ENCODE measurements around the gene HTR4.

DNA sequence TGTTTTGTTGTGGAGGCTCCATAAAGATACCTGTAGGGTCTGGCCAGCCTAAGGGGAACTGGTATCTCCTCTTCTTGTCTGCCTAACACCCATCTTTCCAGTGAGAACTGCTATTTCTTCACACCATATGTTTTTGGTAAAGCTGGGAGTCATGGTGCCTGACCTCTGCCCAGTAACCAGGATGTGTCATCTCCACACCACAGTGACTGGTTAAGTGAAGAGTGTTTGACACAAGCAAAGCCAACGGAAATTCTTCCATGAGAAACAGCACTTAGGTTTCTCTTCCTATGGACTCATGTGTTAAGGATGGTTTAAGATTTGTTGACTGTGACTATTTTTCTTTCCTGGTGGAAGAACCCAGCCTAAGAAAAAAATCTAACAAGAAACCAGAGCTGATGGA lies 111.5 kb downstream of the HTR4 start:
- TF ChIP-seq POLR2A (IDR thresholded peaks at IDR 0.05), result no peak
- TF ChIP-seq, protein P1, sequence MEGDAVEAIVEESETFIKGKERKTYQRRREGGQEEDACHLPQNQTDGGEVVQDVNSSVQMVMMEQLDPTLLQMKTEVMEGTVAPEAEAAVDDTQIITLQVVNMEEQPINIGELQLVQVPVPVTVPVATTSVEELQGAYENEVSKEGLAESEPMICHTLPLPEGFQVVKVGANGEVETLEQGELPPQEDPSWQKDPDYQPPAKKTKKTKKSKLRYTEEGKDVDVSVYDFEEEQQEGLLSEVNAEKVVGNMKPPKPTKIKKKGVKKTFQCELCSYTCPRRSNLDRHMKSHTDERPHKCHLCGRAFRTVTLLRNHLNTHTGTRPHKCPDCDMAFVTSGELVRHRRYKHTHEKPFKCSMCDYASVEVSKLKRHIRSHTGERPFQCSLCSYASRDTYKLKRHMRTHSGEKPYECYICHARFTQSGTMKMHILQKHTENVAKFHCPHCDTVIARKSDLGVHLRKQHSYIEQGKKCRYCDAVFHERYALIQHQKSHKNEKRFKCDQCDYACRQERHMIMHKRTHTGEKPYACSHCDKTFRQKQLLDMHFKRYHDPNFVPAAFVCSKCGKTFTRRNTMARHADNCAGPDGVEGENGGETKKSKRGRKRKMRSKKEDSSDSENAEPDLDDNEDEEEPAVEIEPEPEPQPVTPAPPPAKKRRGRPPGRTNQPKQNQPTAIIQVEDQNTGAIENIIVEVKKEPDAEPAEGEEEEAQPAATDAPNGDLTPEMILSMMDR (IDR thresholded peaks at IDR 0.05), result no peak

Data from body of pancreas (tissue), 4 donors.